Esophagus squamous epithelium (tissue), 5 donors: ENCODE data around the gene EGFL7. TPM values are rescaled to one million over a fixed set of nuclear protein-coding genes. Genes with fewer than 3 reads are reported as not detected.

Experiments used
- DNase-seq: peaks from one replicate; lab custom pipeline; 2025; lab: John Stamatoyannopoulos, UW
- H3K27ac ChIP-seq, 4 donors: fragments of 200-600 bp; sonication (generic); one replicate each; pipeline ENCODE4 v1.5.1; 2016 to 2019; ENCODE audit warnings: mild to moderate bottlenecking in 1 of 4
- H3K27me3 ChIP-seq, 4 donors: fragments of 200-600 bp; sonication (generic); 1 replicate in 3 of 4; 2 replicates in 1 of 4; pipeline versions ENCODE4 v1.5.1 to v1.6.0; 2017 to 2021; ENCODE audit warnings: antibody characterized with exemption in 1 of 4
- H3K36me3 ChIP-seq, 3 donors: fragments of 200-600 bp; sonication (generic); one replicate each; pipeline ENCODE4 v1.5.1; 2016 to 2019
- H3K4me1 ChIP-seq, 3 donors: fragments of 200-600 bp; sonication (generic); one replicate each; pipeline ENCODE4 v1.5.1; 2017 to 2019
- H3K4me3 ChIP-seq, 4 donors: fragments of 200-600 bp; sonication (generic); 1 replicate in 3 of 4; 2 replicates in 1 of 4; pipeline ENCODE4 v1.5.1; 2016 to 2019; ENCODE audit warnings: mild to moderate bottlenecking in 2 of 4, moderate library complexity in 1 of 4
- H3K9me3 ChIP-seq, 3 donors: fragments of 200-600 bp; sonication (generic); one replicate each; pipeline ENCODE4 v1.5.1; 2016 to 2019
- POLR2A ChIP-seq, 4 donors: fragments of 450-650 bp; IDR thresholded peaks; one replicate each; pipeline ENCODE4 v1.6.1; 2017; ENCODE audit warnings: antibody characterized with exemption in 4 of 4, mild to moderate bottlenecking in 4 of 4, moderate library complexity in 3 of 4
- WGBS, 2 donors: methylation state at CpG; one replicate each; pipeline ENCODE4 v1.1.5; 2018; 5-methylcytosine and 5-hydroxymethylcytosine counted together
- intact Hi-C: fragments of 100-400 bp; cut with DNase I; formaldehyde crosslinking; loops from one replicate; pipeline ENCODE4 v1.15.0; 2022
- total RNA-seq, 4 donors: library from RNA; depleted of rRNA; stranded (reverse); fragments of >200 nt; gene quantifications; one replicate each; pipeline ENCODE4 v1.1.0, GENCODE V29; 2016
- TF ChIP-seq, protein P1 (sequence below), 6 experiments: fragments of 450-650 bp in 4 of 6; fragments of 200-600 bp in 2 of 6; sonication (generic) in 2 of 6; IDR thresholded peaks; one replicate each; pipeline ENCODE4 v1.5.1; 2016 to 2019; ENCODE audit warnings: antibody characterized with exemption in 6 of 6, mild to moderate bottlenecking in 4 of 6, moderate library complexity in 4 of 6
- donor health status: DM: yes; HTN: yes; CAD: no.

EGFL7 gene
- total RNA-seq, 4 donors from 2014 or later = 5.2 to 41.2 (median 21.2) TPM

- no peak for DNase-seq
- Histone ChIP-seq H3K36me3 (no peaks in the 10 kb centered on the region), H3K4me3 (peak overlapping the region in 3 of 4 donors; percentile 8 to 65 (median 29)), H3K27me3 (peaks cover 0 to 97% (median 2%) of the 10 kb centered on the region in 4 donors), H3K4me1 (peaks cover 0 to 48% (median 1%) of the 10 kb centered on the region in 3 donors), H3K9me3 (no peaks in the 10 kb centered on the region), H3K27ac (peak overlapping the region; percentile 32 to 84 (median 72))
- WGBS, 2 donors = 35 to 61% methylated on average over 10 to 13 of the region's 37 CpGs
- intact Hi-C loops = no loop called here
- TF ChIP-seq, protein P1, sequence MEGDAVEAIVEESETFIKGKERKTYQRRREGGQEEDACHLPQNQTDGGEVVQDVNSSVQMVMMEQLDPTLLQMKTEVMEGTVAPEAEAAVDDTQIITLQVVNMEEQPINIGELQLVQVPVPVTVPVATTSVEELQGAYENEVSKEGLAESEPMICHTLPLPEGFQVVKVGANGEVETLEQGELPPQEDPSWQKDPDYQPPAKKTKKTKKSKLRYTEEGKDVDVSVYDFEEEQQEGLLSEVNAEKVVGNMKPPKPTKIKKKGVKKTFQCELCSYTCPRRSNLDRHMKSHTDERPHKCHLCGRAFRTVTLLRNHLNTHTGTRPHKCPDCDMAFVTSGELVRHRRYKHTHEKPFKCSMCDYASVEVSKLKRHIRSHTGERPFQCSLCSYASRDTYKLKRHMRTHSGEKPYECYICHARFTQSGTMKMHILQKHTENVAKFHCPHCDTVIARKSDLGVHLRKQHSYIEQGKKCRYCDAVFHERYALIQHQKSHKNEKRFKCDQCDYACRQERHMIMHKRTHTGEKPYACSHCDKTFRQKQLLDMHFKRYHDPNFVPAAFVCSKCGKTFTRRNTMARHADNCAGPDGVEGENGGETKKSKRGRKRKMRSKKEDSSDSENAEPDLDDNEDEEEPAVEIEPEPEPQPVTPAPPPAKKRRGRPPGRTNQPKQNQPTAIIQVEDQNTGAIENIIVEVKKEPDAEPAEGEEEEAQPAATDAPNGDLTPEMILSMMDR (IDR thresholded peaks at IDR 0.05) = no peak
- no peak for TF ChIP-seq POLR2A (IDR thresholded peaks at IDR 0.05)
These were observed 3.7 kb upstream of the EGFL7 start for GRCh38 chr9:136658849-136659535.

- whole genome bisulfite sequencing, 2 donors = 62% methylated on average over 11 of the region's 21 CpGs; no CpG with 5 or more reads in 1 of the 2 donors
- H3K36me3 ChIP-seq = no peaks in the 10 kb centered on the region
- no peaks in the 10 kb centered on the region for H3K9me3 ChIP-seq
- H3K27me3 ChIP-seq = peaks cover 0 to 100% (median 2%) of the 10 kb centered on the region in 4 donors
- no peak for DNase-seq
- peaks cover 0 to 44% (median 1%) of the 10 kb centered on the region in 3 donors for H3K4me1 ChIP-seq
- peak overlapping the region in 3 of 4 donors; percentile 8 to 65 (median 29) for H3K4me3 ChIP-seq
- TF ChIP-seq, protein P1 (IDR thresholded peaks at IDR 0.05) = no peak
- no peak for TF ChIP-seq POLR2A (IDR thresholded peaks at IDR 0.05)
- peak overlapping the region in 3 of 4 donors; percentile 63 to 84 (median 82) for H3K27ac ChIP-seq
- intact Hi-C loops = no loop called here
These were observed 2.6 kb upstream of the EGFL7 start for GRCh38 chr9:136659861-136660784.

- intact Hi-C loops = no loop called here
- peaks cover 0 to 96% (median 2%) of the 10 kb centered on the region in 4 donors for H3K27me3 ChIP-seq
- peak overlapping the region in 2 of 4 donors; percentile 54 to 65 for H3K4me3 ChIP-seq
- TF ChIP-seq, protein P1 (IDR thresholded peaks at IDR 0.05) = no peak
- no peak for TF ChIP-seq POLR2A (IDR thresholded peaks at IDR 0.05)
- 80% methylated on average over 2 of the region's 13 CpGs; no CpG with 5 or more reads in 1 of the 2 donors for WGBS, 2 donors
- peak overlapping the region in 3 of 4 donors; percentile 50 to 84 (median 82) for H3K27ac ChIP-seq
- no peak for DNase-seq
- H3K4me1 ChIP-seq = peaks cover 2 to 41% (median 4%) of the 10 kb centered on the region in 3 donors
- no peaks in the 10 kb centered on the region for H3K36me3 ChIP-seq
- no peaks in the 10 kb centered on the region for H3K9me3 ChIP-seq
These were observed 1.7 kb upstream of the EGFL7 start for GRCh38 chr9:136660971-136661550.

DNA sequence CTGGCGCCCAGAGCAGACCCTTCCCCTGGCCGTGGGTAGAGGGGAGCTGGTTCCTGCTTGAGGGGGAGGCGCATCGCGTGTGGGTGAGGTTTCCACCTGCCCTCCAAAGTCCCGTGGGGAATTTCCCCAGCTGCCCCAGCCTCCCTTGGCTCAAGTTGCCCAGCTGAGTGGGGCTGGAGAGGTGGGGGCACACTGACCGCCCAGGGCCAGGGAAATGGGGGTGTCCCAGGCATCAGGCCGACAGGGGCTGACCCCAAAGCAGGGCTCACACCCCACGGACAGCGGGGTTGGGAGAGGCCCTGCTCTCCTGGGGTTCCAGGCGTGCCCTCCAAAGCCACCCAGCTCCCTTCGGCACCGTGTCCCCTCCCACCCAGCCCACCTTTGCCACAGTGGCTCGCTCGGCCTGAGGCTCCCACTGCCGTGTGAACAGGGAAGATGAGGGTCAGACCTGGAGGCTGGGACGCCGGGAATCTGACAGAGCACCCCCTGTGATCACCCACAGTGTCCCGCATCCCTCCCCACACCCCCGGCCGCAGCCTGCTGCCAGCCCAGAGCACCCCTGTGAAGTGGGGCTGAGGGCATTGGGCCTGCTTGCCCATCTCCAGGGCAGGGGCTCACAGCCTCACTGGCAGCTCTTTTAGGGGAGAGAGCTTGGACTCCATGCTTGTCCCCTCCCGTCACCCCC is 933 bp upstream of the EGFL7 start:
- peak overlapping the region; percentile 30 to 84 (median 66) for H3K27ac ChIP-seq
- TF ChIP-seq, protein P1 (IDR thresholded peaks at IDR 0.05) = no peak
- TF ChIP-seq POLR2A (IDR thresholded peaks at IDR 0.05) = no peak
- H3K9me3 ChIP-seq = no peaks in the 10 kb centered on the region
- no peak for DNase-seq
- peaks cover 0 to 2% (median 0%) of the 10 kb centered on the region in 3 donors for H3K36me3 ChIP-seq
- peaks cover 4 to 41% (median 7%) of the 10 kb centered on the region in 3 donors for H3K4me1 ChIP-seq
- WGBS, 2 donors = 71% methylated on average over 8 of the region's 22 CpGs; no CpG with 5 or more reads in 1 of the 2 donors
- H3K27me3 ChIP-seq = peaks cover 0 to 96% (median 2%) of the 10 kb centered on the region in 4 donors
- intact Hi-C loops = no loop called here
- peak overlapping the region in 2 of 4 donors; percentile 54 to 65 for H3K4me3 ChIP-seq
